DMS114 treated with DMSO at 0.1 percent for 48 hours (cell line): ENCODE results near the gene ZFX.
A peak's percentile ranks its signal among the peaks of the same experiment; 100 is the strongest.
"Not testable (repeated sequence)": the region's sequence is repeated elsewhere in the genome, so short reads cannot be mapped to it uniquely, and the experiment has no call there.

Experiments used
- DNase-seq: peaks from one replicate; lab custom pipeline; 2025; ENCODE audit not compliant: unreplicated experiment; lab: John Stamatoyannopoulos, UW

ZFX gene

GRCh38 chrX:24149351-24150050 lies at the start of gene ZFX:
Gene ZFX, plus strand, starts transcription at chrX:24149729. Its CDS starts 23,014 bp downstream, at chrX:24172743.
- DNase-seq: no peak

- DNase-seq: no peak
Measured at GRCh38 chrX:24100713-24101112, 48.8 kb upstream of the ZFX start.

- DNase-seq: no peak
Measured at GRCh38 chrX:24110069-24110468, 39.5 kb upstream of the ZFX start.

- DNase-seq: no peak
Measured at GRCh38 chrX:24113181-24113580, 36.3 kb upstream of the ZFX start.

- DNase-seq: no peak
Measured at GRCh38 chrX:24117258-24117657, 32.3 kb upstream of the ZFX start.

- DNase-seq: no peak
Measured at GRCh38 chrX:24124244-24124799, 25.2 kb upstream of the ZFX start.

- no peak for DNase-seq
Measured at GRCh38 chrX:24125028-24125612, 24.4 kb upstream of the ZFX start.

- no peak for DNase-seq
Measured at GRCh38 chrX:24131476-24131875, 18.1 kb upstream of the ZFX start.

GRCh38 chrX:24133312-24133711 lies 16.2 kb upstream of the ZFX start:
- no peak for DNase-seq

GRCh38 chrX:24135768-24136167 lies 13.8 kb upstream of the ZFX start:
- DNase-seq: not testable (repeated sequence)

- DNase-seq: no peak
Measured at GRCh38 chrX:24137192-24137591, 12.3 kb upstream of the ZFX start.

GRCh38 chrX:24143982-24144381 lies 5.5 kb upstream of the ZFX start:
- DNase-seq: not testable (repeated sequence)

- DNase-seq: no peak
Measured at GRCh38 chrX:24144528-24144927, 5.0 kb upstream of the ZFX start.

GRCh38 chrX:24145303-24146186 lies 4.0 kb upstream of the ZFX start:
- DNase-seq: peak; percentile 12

- peak; percentile 41 for DNase-seq
Measured at GRCh38 chrX:24146283-24146949, 3.1 kb upstream of the ZFX start.

GRCh38 chrX:24147165-24147564 lies 2.4 kb upstream of the ZFX start:
- DNase-seq: no peak

GRCh38 chrX:24148121-24148520 lies 1.4 kb upstream of the ZFX start:
- DNase-seq: peak; percentile 30

- DNase-seq: peak; percentile 48
Measured at GRCh38 chrX:24148535-24149350, 786 bp upstream of the ZFX start.

- DNase-seq: peak; percentile 77
Measured at GRCh38 chrX:24150051-24150790, 692 bp downstream of the ZFX start.
